ENCODE results near the gene VPS51. TPM values are rescaled to one million over a fixed set of nuclear protein-coding genes. Genes with fewer than 3 reads are reported as not detected.
"Not testable (repeated sequence)": the region's sequence is repeated elsewhere in the genome, so short reads cannot be mapped to it uniquely, and the experiment has no call there.

Gene VPS51
- total RNA-seq, 2 experiments from 2014 or later: 97.1 to 99.2 TPM

GRCh38 chr11:65115361-65116082 is 19.5 kb downstream of the VPS51 start:
- Mint-ChIP-seq H3K4me3 (peak overlapping the region; percentile 86), H3K27me3 (no peaks in the 10 kb centered on the region), H3K9me3 (no peaks in the 10 kb centered on the region), H3K4me1 (ENCODE audit: low read depth) (peaks cover 69% of the 10 kb centered on the region), H3K27ac (peak overlapping the region; percentile 95), H3K36me3 (peaks cover 25% of the 10 kb centered on the region)
- intact Hi-C loops (cut with micrococcal nuclease): loop anchor here (2.0 to 10.0 kb wide), 5 partner anchors 19 to 871 kb away; partner anchors contain the start of genes FKBP2, PPP1R14B, RASGRP2 and SYVN1
- DNase-seq: no peak
- ChIA-PET CTCF (interaction anchor here (0.7 to 1.6 kb wide), 2 partner anchors 66 to 101 kb away, joined by 3 read pairs; partner anchors contain the start of genes ARL2 and CAPN1), POLR2A (interaction anchor here (0.6 to 2.7 kb wide), 2 partner anchors 19 to 897 kb away, joined by 3 to 15 read pairs; partner anchors contain the start of gene VPS51)

GRCh38 chr11:65116370-65117205 is 20.6 kb downstream of the VPS51 start:
- Mint-ChIP-seq H3K27me3 (no peaks in the 10 kb centered on the region), H3K36me3 (peaks cover 36% of the 10 kb centered on the region), H3K27ac (peak overlapping the region; percentile 95), H3K4me3 (peak overlapping the region; percentile 86), H3K4me1 (ENCODE audit: low read depth) (peaks cover 68% of the 10 kb centered on the region), H3K9me3 (no peaks in the 10 kb centered on the region)
- intact Hi-C loops (cut with micrococcal nuclease): loop anchor here (1.0 to 10.0 kb wide), 9 partner anchors 18 to 872 kb away; partner anchors contain the start of genes CDCA5, FKBP2, PPP1R14B and RASGRP2
- ChIA-PET POLR2A (interaction anchor here (0.6 to 2.7 kb wide), 8 partner anchors 15 to 898 kb away, joined by 3 to 15 read pairs (median 6); partner anchors contain the start of genes ARL2, POLA2, SF1 and SYVN1), CTCF (interaction anchor here (0.6 to 2.8 kb wide), 9 partner anchors 13 to 537 kb away, joined by 3 to 16 read pairs (median 4); partner anchors contain the start of genes ARL2, SYVN1 and VPS51)
- DNase-seq: peak; percentile 84

- DNase-seq: peak; percentile 100
- Mint-ChIP-seq H3K27me3 (no peaks in the 10 kb centered on the region), H3K4me3 (peak within 1 kb of the TSS; percentile 86), H3K4me1 (ENCODE audit: low read depth) (peaks cover 68% of the 10 kb centered on the region), H3K36me3 (peaks cover 42% of the 10 kb centered on the region), H3K27ac (peak within 1 kb of the TSS; percentile 95), H3K9me3 (no peaks in the 10 kb centered on the region)
- CTCF ChIA-PET: interaction anchor here (0.6 to 5.7 kb wide), 20 partner anchors 7 to 536 kb away, joined by 3 to 72 read pairs (median 4); partner anchors contain the start of genes ARL2, SNX15, SYVN1 and TM7SF2
- intact Hi-C loops (cut with micrococcal nuclease): loop anchor here (1.0 to 10.0 kb wide), 9 partner anchors 17 to 873 kb away; partner anchors contain the start of genes CDCA5, FKBP2, PPP1R14B and RASGRP2
- POLR2A ChIA-PET: interaction anchor here (0.7 to 2.7 kb wide), 11 partner anchors 9 to 339 kb away, joined by 3 to 15 read pairs (median 5); partner anchors contain the start of genes ARL2, CAPN1, POLA2 and SF1
Observed at GRCh38 chr11:65117206-65118096, 21.4 kb downstream of the VPS51 start, which contains the start of gene ZNHIT2. Gene ZNHIT2 (minus strand): TSS chr11:65117701. CDS start chr11:65117653, 48 bp downstream.

- intact Hi-C loops (cut with micrococcal nuclease): loop anchor here (10.0 kb wide), 2 partner anchors 373 to 873 kb away; partner anchors contain the start of genes FKBP2, PPP1R14B and RASGRP2
- H3K9me3 Mint-ChIP-seq: no peaks in the 10 kb centered on the region
- peak overlapping the region; percentile 86 for H3K4me3 Mint-ChIP-seq
- no peak for DNase-seq
- no peaks in the 10 kb centered on the region for H3K27me3 Mint-ChIP-seq
- H3K27ac Mint-ChIP-seq: peak overlapping the region; percentile 89
- peaks cover 66% of the 10 kb centered on the region for H3K4me1 Mint-ChIP-seq (ENCODE audit: low read depth)
- ChIA-PET CTCF (interaction anchor here (0.6 to 5.7 kb wide), 12 partner anchors 8 to 270 kb away, joined by 3 to 72 read pairs (median 4); partner anchors contain the start of genes ARL2, SYVN1 and TM7SF2), POLR2A (interaction anchor here (1.0 to 2.7 kb wide), 7 partner anchors 10 to 333 kb away, joined by 4 to 15 read pairs (median 6); partner anchors contain the start of genes CAPN1, POLA2 and VPS51)
- H3K36me3 Mint-ChIP-seq: peaks cover 42% of the 10 kb centered on the region
Observed at GRCh38 chr11:65118097-65118837, 22.3 kb downstream of the VPS51 start.

GRCh38 chr11:65118891-65119669 is 23.1 kb downstream of the VPS51 start:
- POLR2A ChIA-PET: interaction anchor here (1.8 to 2.6 kb wide), 3 partner anchors 12 to 63 kb away, joined by 6 to 10 read pairs (median 7); partner anchors contain the start of gene CAPN1
- Mint-ChIP-seq H3K4me1 (ENCODE audit: low read depth) (peaks cover 60% of the 10 kb centered on the region), H3K36me3 (peaks cover 42% of the 10 kb centered on the region)
- intact Hi-C loops (cut with micrococcal nuclease): loop anchor here (10.0 kb wide), 2 partner anchors 374 to 874 kb away; partner anchors contain the start of genes FKBP2, PPP1R14B and RASGRP2
- DNase-seq, H3K27me3 Mint-ChIP-seq, H3K4me3 Mint-ChIP-seq, H3K27ac Mint-ChIP-seq, H3K9me3 Mint-ChIP-seq: not testable (repeated sequence)
- CTCF ChIA-PET: interaction anchor here (0.6 to 5.7 kb wide), 8 partner anchors 9 to 808 kb away, joined by 3 to 72 read pairs (median 4); partner anchors contain the start of genes ARL2 and TM7SF2

- intact Hi-C loops (cut with micrococcal nuclease): loop anchor here (10.0 kb wide), 2 partner anchors 375 to 875 kb away; partner anchors contain the start of genes FKBP2, PPP1R14B and RASGRP2
- Mint-ChIP-seq H3K9me3 (no peaks in the 10 kb centered on the region), H3K4me3 (no peak overlapping the region), H3K4me1 (ENCODE audit: low read depth) (peaks cover 64% of the 10 kb centered on the region), H3K27ac (no peak overlapping the region), H3K27me3 (no peaks in the 10 kb centered on the region), H3K36me3 (peaks cover 44% of the 10 kb centered on the region)
- no peak for DNase-seq
- ChIA-PET CTCF (interaction anchor here (0.6 to 5.7 kb wide), 3 partner anchors 9 to 807 kb away, joined by 3 to 72 read pairs (median 3); partner anchors contain the start of gene TM7SF2), POLR2A (no interaction called here)
Observed at GRCh38 chr11:65119670-65119995, 23.6 kb downstream of the VPS51 start.

GRCh38 chr11:65120831-65121230 is 24.8 kb downstream of the VPS51 start:
- POLR2A ChIA-PET: interaction anchor here (1.7 to 2.8 kb wide), 3 partner anchors 8 to 106 kb away, joined by 6 to 32 read pairs (median 19); partner anchors contain the start of genes ARL2, SYVN1 and TM7SF2
- intact Hi-C loops (cut with micrococcal nuclease): no loop called here
- DNase-seq: no peak
- H3K4me3 Mint-ChIP-seq: peak overlapping the region; percentile 100
- H3K27ac Mint-ChIP-seq: peak overlapping the region; percentile 99
- CTCF ChIA-PET: interaction anchor here (1.7 to 5.7 kb wide), 4 partner anchors 10 to 273 kb away, joined by 4 to 72 read pairs (median 5); partner anchors contain the start of genes ARL2 and TM7SF2
- H3K4me1 Mint-ChIP-seq (ENCODE audit: low read depth): peaks cover 56% of the 10 kb centered on the region
- no peaks in the 10 kb centered on the region for H3K9me3 Mint-ChIP-seq
- no peaks in the 10 kb centered on the region for H3K27me3 Mint-ChIP-seq
- H3K36me3 Mint-ChIP-seq: peaks cover 50% of the 10 kb centered on the region

- intact Hi-C loops (cut with micrococcal nuclease): no loop called here
- ChIA-PET POLR2A (interaction anchor here (0.5 to 2.8 kb wide), 15 partner anchors 9 to 386 kb away, joined by 3 to 32 read pairs (median 5); partner anchors contain the start of genes ARL2, CAPN1, CDCA5 and POLA2), CTCF (interaction anchor here (0.9 to 5.7 kb wide), 13 partner anchors 10 to 277 kb away, joined by 3 to 72 read pairs (median 4); partner anchors contain the start of genes ARL2, CDC42BPG and TM7SF2)
- Mint-ChIP-seq H3K4me3 (peak overlapping the region; percentile 100), H3K36me3 (peaks cover 55% of the 10 kb centered on the region), H3K27me3 (no peaks in the 10 kb centered on the region), H3K9me3 (no peaks in the 10 kb centered on the region), H3K27ac (peak overlapping the region; percentile 99), H3K4me1 (ENCODE audit: low read depth) (peaks cover 51% of the 10 kb centered on the region)
- DNase-seq: peak; percentile 54
Observed at GRCh38 chr11:65121447-65121864, 25.4 kb downstream of the VPS51 start.
